ENCODE measurements around the gene LCP2.

DNA sequence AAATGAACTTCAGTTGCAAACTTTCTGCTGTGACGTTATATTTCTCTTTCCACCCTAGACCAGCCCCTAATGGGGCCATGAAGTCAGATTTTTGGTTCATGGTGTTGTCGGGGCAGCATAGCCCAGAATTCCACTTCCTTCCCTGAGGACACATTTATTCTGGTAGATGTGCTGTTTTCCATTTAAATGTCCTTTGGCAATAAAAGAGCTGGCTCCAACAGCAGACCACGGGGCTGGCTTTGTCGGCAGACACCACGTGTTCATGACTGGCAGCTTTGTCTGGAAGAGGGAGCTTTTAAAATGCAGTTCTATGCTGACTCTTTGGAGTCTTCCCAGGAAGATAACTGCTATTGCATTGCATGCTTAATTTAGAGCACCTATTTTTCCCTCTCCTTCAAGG, 17.6 kb upstream of the LCP2 start:
- TF ChIP-seq, protein P1, sequence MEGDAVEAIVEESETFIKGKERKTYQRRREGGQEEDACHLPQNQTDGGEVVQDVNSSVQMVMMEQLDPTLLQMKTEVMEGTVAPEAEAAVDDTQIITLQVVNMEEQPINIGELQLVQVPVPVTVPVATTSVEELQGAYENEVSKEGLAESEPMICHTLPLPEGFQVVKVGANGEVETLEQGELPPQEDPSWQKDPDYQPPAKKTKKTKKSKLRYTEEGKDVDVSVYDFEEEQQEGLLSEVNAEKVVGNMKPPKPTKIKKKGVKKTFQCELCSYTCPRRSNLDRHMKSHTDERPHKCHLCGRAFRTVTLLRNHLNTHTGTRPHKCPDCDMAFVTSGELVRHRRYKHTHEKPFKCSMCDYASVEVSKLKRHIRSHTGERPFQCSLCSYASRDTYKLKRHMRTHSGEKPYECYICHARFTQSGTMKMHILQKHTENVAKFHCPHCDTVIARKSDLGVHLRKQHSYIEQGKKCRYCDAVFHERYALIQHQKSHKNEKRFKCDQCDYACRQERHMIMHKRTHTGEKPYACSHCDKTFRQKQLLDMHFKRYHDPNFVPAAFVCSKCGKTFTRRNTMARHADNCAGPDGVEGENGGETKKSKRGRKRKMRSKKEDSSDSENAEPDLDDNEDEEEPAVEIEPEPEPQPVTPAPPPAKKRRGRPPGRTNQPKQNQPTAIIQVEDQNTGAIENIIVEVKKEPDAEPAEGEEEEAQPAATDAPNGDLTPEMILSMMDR (IDR thresholded peaks at IDR 0.05): no peak
- no peak for TF ChIP-seq POLR2A (IDR thresholded peaks at IDR 0.05)
